DOHH2 (cell line): ENCODE measurements around the gene HDAC11.

Experiments used
- H3F3A ChIP-seq: fragments of 200-600 bp; sonication (generic), shearing (Covaris generic); 2 replicates; pipeline ENCODE4 v1.6.0; 2016; ENCODE audit warnings: antibody characterized with exemption, mild to moderate bottlenecking; ENCODE audit not compliant: control insufficient read depth, insufficient read depth
- H3K27ac ChIP-seq: fragments of 200-600 bp; sonication (generic); 2 replicates; pipeline ENCODE4 v1.5.1; 2014; ENCODE audit warnings: low read depth, mild to moderate bottlenecking, low read length, moderate library complexity
- H3K27me3 ChIP-seq: fragments of 200-600 bp; sonication (generic); 2 replicates; pipeline ENCODE4 v1.6.1; 2014; ENCODE audit warnings: mild to moderate bottlenecking, low read length, mixed read lengths; ENCODE audit not compliant: control insufficient read depth
- H3K36me3 ChIP-seq: fragments of 200-600 bp; sonication (generic); 2 replicates; pipeline ENCODE4 v1.6.1; 2014; ENCODE audit warnings: mild to moderate bottlenecking, low read length, moderate library complexity, mixed read lengths; ENCODE audit not compliant: control insufficient read depth
- H3K4me1 ChIP-seq: fragments of 200-600 bp; sonication (generic); 2 replicates; pipeline ENCODE4 v1.6.1; 2014; ENCODE audit warnings: mild to moderate bottlenecking, low read length, mixed read lengths; ENCODE audit not compliant: control insufficient read depth
- H3K4me2 ChIP-seq: fragments of 200-600 bp; sonication (generic); 2 replicates; pipeline ENCODE4 v1.6.0; 2014; ENCODE audit warnings: mild to moderate bottlenecking, low read length, moderate library complexity
- H3K4me3 ChIP-seq: fragments of 200-600 bp; sonication (generic); 2 replicates; pipeline ENCODE4 v1.5.1; 2014; ENCODE audit warnings: mild to moderate bottlenecking, low read length, mixed read lengths
- H3K79me2 ChIP-seq: fragments of 200-600 bp; sonication (generic); 2 replicates; pipeline ENCODE4 v1.6.1; 2014; ENCODE audit warnings: mild to moderate bottlenecking, low read length, mixed read lengths; ENCODE audit not compliant: control insufficient read depth
- H3K9me2 ChIP-seq: fragments of 200-600 bp; sonication (generic); replicated peaks from 2 replicates; pipeline ENCODE4 v1.6.1; 2014; ENCODE audit warnings: mild to moderate bottlenecking, low read length, mixed read lengths; ENCODE audit not compliant: control insufficient read depth
- H3K9me3 ChIP-seq: fragments of 200-600 bp; sonication (generic); 2 replicates; pipeline ENCODE4 v1.6.1; 2014; ENCODE audit warnings: antibody characterized with exemption, low read length, mixed read lengths; ENCODE audit not compliant: control insufficient read depth, insufficient read depth
- H4K20me1 ChIP-seq: fragments of 200-600 bp; sonication (generic); 2 replicates; pipeline ENCODE4 v1.6.0; 2014; ENCODE audit warnings: low read depth, mild to moderate bottlenecking, antibody characterized with exemption, low read length, moderate library complexity; ENCODE audit not compliant: control insufficient read depth, insufficient read depth
- CTCF ChIP-seq: fragments of 200-600 bp; sonication (generic); IDR thresholded peaks from one replicate; pipeline ENCODE4 v1.5.1; 2014; ENCODE audit warnings: antibody characterized with exemption, mild to moderate bottlenecking, low read depth, low read length; ENCODE audit not compliant: poor library complexity, severe bottlenecking
- EZH2phosphoT487 ChIP-seq: fragments of 200-600 bp; sonication (generic); IDR thresholded peaks from 2 replicates; pipeline ENCODE4 v1.6.1; 2017; ENCODE audit warnings: borderline replicate concordance, mild to moderate bottlenecking, antibody characterized with exemption, low read length, moderate library complexity, mixed read lengths

Gene HDAC11

DNA sequence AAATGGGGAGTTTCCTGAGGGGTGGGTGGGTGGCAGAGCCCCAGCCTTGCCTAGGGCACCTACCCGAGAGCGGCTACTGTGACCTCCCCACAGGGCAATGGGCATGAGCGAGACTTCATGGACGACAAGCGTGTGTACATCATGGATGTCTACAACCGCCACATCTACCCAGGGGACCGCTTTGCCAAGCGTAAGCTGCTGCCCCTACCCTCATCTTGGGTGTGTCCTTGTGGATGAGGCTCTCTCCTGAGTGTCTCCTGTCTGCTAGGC, 22.6 kb downstream of the HDAC11 start:
- Histone ChIP-seq H3K27ac (no peak overlapping the region), H3K36me3 (no peaks in the 10 kb centered on the region)

GRCh38 chr3:13504161-13504831, 24.2 kb downstream of the HDAC11 start:
- Histone ChIP-seq H3K27ac (no peak overlapping the region), H3K36me3 (no peaks in the 10 kb centered on the region), H3K4me3 (no peak overlapping the region), H4K20me1 (no peaks in the 10 kb centered on the region), H3K9me3 (no peaks in the 10 kb centered on the region), H3K27me3 (no peaks in the 10 kb centered on the region), H3K9me2 (no peaks in the 10 kb centered on the region), H3K79me2 (no peaks in the 10 kb centered on the region), H3F3A (no peaks in the 10 kb centered on the region), H3K4me2 (no peak overlapping the region), H3K4me1 (no peaks in the 10 kb centered on the region)
- no peak for TF ChIP-seq EZH2phosphoT487
- no peak for TF ChIP-seq CTCF

More for the DNA sequence above, 22.6 kb downstream of the HDAC11 start:
- Histone ChIP-seq H3K9me3 (no peaks in the 10 kb centered on the region), H3K4me3 (no peak overlapping the region), H3K9me2 (no peaks in the 10 kb centered on the region), H3K79me2 (no peaks in the 10 kb centered on the region), H3K4me1 (no peaks in the 10 kb centered on the region), H4K20me1 (no peaks in the 10 kb centered on the region), H3F3A (no peaks in the 10 kb centered on the region), H3K27me3 (no peaks in the 10 kb centered on the region), H3K4me2 (no peak overlapping the region)
- TF ChIP-seq CTCF (no peak), EZH2phosphoT487 (no peak)

GRCh38 chr3:13505147-13506130, 25.3 kb downstream of the HDAC11 start:
- TF ChIP-seq EZH2phosphoT487 (no peak), CTCF (no peak)
- Histone ChIP-seq H3K4me2 (no peak overlapping the region), H3K4me1 (no peaks in the 10 kb centered on the region), H3K4me3 (no peak overlapping the region), H3K9me2 (no peaks in the 10 kb centered on the region), H3K27ac (no peak overlapping the region), H3F3A (no peaks in the 10 kb centered on the region), H4K20me1 (no peaks in the 10 kb centered on the region), H3K79me2 (no peaks in the 10 kb centered on the region), H3K27me3 (no peaks in the 10 kb centered on the region), H3K36me3 (no peaks in the 10 kb centered on the region), H3K9me3 (no peaks in the 10 kb centered on the region)
